ENCODE measurements around the gene RPL3.

DNA sequence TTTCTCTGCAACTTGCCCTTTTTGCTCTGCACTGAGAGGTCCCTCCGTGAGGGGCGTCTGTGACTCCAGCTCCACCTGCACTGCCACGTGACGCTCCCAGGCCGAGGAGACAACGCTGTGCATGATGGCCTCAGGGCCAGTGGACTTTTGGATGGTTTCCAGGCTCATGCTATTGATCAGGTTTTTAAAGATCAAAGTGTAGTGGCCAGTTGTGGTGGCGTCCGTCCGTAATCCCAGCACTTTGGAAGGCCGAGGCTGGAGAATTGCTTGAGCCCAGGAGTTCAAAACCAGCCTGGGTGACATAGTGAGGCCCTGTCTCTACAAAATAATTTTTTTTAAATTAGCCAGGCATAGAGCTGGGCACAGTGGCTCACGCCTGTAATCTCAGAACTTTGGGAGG lies 16.1 kb downstream of the RPL3 start:
- TF ChIP-seq, protein P1, sequence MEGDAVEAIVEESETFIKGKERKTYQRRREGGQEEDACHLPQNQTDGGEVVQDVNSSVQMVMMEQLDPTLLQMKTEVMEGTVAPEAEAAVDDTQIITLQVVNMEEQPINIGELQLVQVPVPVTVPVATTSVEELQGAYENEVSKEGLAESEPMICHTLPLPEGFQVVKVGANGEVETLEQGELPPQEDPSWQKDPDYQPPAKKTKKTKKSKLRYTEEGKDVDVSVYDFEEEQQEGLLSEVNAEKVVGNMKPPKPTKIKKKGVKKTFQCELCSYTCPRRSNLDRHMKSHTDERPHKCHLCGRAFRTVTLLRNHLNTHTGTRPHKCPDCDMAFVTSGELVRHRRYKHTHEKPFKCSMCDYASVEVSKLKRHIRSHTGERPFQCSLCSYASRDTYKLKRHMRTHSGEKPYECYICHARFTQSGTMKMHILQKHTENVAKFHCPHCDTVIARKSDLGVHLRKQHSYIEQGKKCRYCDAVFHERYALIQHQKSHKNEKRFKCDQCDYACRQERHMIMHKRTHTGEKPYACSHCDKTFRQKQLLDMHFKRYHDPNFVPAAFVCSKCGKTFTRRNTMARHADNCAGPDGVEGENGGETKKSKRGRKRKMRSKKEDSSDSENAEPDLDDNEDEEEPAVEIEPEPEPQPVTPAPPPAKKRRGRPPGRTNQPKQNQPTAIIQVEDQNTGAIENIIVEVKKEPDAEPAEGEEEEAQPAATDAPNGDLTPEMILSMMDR (conservative IDR thresholded peaks at IDR 0.05), result no peak
- no peak for TF ChIP-seq ZFX (IDR thresholded peaks at IDR 0.05)
